Measurements from ENCODE around the gene F10. TPM values are rescaled to one million over a fixed set of nuclear protein-coding genes. Genes with fewer than 3 reads are reported as not detected.

Gene F10
- total RNA-seq, 1 experiment from 2014 or later: not detected

DNA sequence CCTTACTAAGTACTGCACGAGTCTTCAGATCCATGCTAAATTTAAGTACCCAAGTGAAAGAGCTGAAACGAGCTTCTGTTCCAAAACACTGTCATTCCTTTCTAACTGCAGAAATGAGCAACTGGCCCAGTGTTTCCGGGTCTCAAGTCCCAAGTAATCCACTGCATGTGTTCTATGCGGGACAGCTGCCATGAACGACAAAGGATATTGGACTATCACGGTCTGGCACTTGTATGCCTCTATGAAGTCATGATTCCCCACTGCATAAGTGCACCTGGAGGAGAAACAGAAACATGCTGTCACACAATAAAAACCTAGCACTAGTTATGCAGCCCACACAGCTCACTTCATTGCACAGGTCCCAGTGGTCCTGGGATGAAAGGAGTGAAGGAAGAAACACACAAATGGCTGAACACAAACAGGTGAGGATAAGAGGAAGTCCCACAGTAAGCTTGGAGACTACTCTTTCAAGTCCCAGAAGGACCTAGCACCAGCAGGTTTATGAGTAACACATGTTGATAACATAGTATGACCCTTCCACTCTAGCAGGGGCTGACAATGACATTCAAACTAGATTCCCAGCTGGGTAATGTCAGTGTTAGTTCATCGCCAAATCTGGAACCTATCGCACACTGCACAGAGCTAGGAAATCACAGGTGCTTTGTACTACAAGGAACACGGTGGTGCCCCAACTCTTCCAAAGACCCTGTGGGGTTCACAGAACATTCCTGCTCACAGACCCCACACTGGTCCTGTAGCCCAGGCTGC, 74.6 kb downstream of the F10 start:
- Histone ChIP-seq H2AFZ (ENCODE audit: low read length) (no peak overlapping the region), H3K9me2 (replicated peaks; ENCODE audit: low read length) (no peaks in the 10 kb centered on the region), H4K20me1 (ENCODE audit: low read length) (no peaks in the 10 kb centered on the region), H3K4me2 (ENCODE audit: low read length) (no peak overlapping the region), H3K36me3 (ENCODE audit: low read depth, low read length) (peaks cover 39% of the 10 kb centered on the region), H3K9me3 (ENCODE audit: low read length) (no peaks in the 10 kb centered on the region), H3K4me1 (ENCODE audit: insufficient read depth, low read length) (peaks cover 8% of the 10 kb centered on the region), H3K9ac (ENCODE audit: low read length) (no peak overlapping the region), H3K27me3 (ENCODE audit: low read length) (no peaks in the 10 kb centered on the region), H3F3A (ENCODE audit: low read length, unreplicated experiment) (no peaks in the 10 kb centered on the region), H3K79me2 (ENCODE audit: low read length) (peaks cover 36% of the 10 kb centered on the region), H3K4me3 (ENCODE audit: low read length) (no peak overlapping the region), H3K27ac (ENCODE audit: low read length) (no peak overlapping the region)
- BruUV-seq (replicated peaks): no TSS peak
- TF ChIP-seq EZH2 (IDR thresholded peaks at IDR 0.05; ENCODE audit: low read length, unreplicated experiment): no peak
- no peak for TF ChIP-seq EZH2phosphoT487 (IDR thresholded peaks at IDR 0.05; ENCODE audit: borderline replicate concordance, low read length)
- TF ChIP-seq, protein P1, sequence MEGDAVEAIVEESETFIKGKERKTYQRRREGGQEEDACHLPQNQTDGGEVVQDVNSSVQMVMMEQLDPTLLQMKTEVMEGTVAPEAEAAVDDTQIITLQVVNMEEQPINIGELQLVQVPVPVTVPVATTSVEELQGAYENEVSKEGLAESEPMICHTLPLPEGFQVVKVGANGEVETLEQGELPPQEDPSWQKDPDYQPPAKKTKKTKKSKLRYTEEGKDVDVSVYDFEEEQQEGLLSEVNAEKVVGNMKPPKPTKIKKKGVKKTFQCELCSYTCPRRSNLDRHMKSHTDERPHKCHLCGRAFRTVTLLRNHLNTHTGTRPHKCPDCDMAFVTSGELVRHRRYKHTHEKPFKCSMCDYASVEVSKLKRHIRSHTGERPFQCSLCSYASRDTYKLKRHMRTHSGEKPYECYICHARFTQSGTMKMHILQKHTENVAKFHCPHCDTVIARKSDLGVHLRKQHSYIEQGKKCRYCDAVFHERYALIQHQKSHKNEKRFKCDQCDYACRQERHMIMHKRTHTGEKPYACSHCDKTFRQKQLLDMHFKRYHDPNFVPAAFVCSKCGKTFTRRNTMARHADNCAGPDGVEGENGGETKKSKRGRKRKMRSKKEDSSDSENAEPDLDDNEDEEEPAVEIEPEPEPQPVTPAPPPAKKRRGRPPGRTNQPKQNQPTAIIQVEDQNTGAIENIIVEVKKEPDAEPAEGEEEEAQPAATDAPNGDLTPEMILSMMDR (conservative IDR thresholded peaks at IDR 0.05; ENCODE audit: low read depth, low read length): no peak
- POLR2A ChIA-PET (ENCODE audit: unreplicated experiment): no interaction called here
- ATAC-seq: no peak
- intact Hi-C loops (cut with micrococcal nuclease): no loop called here
- CTCF ChIA-PET: no interaction called here
- DNase-seq: no peak

Other genes starting within 250 kb of the F10 start
- gene MCF2L, start 153.6 kb upstream of the F10 start, total RNA-seq (2014; rRNA removed): 5.9 and 11.6 TPM in 2 replicates
- not detected in 2 replicates for gene F7, start 17.0 kb upstream of the F10 start, total RNA-seq (2014; rRNA removed)
- gene PROZ, start 35.8 kb downstream of the F10 start, total RNA-seq (2014; rRNA removed): not detected in 2 replicates
- 35.1 and 39.4 TPM in 2 replicates for gene PCID2, start 85.9 kb downstream of the F10 start, total RNA-seq (2014; rRNA removed)
- 82.4 and 88.7 TPM in 2 replicates for gene CUL4A, start 86.8 kb downstream of the F10 start, total RNA-seq (2014; rRNA removed)
- 110 and 111 TPM in 2 replicates for gene LAMP1, start 174.4 kb downstream of the F10 start, total RNA-seq (2014; rRNA removed)
- 7.4 and 13.2 TPM in 2 replicates for gene GRTP1, start 241.3 kb downstream of the F10 start, total RNA-seq (2014; rRNA removed)

Data from PC-3 (cell line).